Progenitor cell of endocrine pancreas (in vitro differentiated cells): ENCODE data around the gene WNK2. TPM values are rescaled to one million over a fixed set of nuclear protein-coding genes. Genes with fewer than 3 reads are reported as not detected.

Experiments
- DNase-seq: peaks from one replicate; pipeline ENCODE4 v3.0.0; 2021; ENCODE audit warnings: low spot score; ENCODE audit not compliant: unreplicated experiment
- H3K27ac Mint-ChIP-seq: 2 replicates; pipeline ENCODE4 v1.8.0; 2021; ENCODE audit warnings: mild to moderate bottlenecking, moderate library complexity, mixed read lengths
- H3K27me3 Mint-ChIP-seq: 2 replicates; pipeline ENCODE4 v1.8.0; 2021; ENCODE audit warnings: mixed read lengths
- H3K36me3 Mint-ChIP-seq: 2 replicates; pipeline ENCODE4 v1.8.0; 2022; ENCODE audit warnings: mixed read lengths; ENCODE audit not compliant: insufficient read depth
- H3K4me1 Mint-ChIP-seq: 2 replicates; pipeline ENCODE4 v1.8.0; 2021; ENCODE audit warnings: low read depth, mixed read lengths
- H3K4me3 Mint-ChIP-seq: 2 replicates; pipeline ENCODE4 v1.8.0; 2021; ENCODE audit warnings: low read depth, mild to moderate bottlenecking, moderate library complexity, mixed read lengths
- H3K9me3 Mint-ChIP-seq: 2 replicates; pipeline ENCODE4 v1.8.0; 2021; ENCODE audit warnings: low read depth, mixed read lengths
- CTCF ChIP-seq: fragments of 200-600 bp; sonication (generic); IDR thresholded peaks from one replicate; pipeline ENCODE4 v1.5.0; 2021; ENCODE audit warnings: antibody characterized with exemption, mild to moderate bottlenecking; ENCODE audit not compliant: unreplicated experiment
- total RNA-seq: library from RNA; stranded (reverse); gene quantifications from 2 replicates; pipeline ENCODE4 v1.2.1, GENCODE V29; 2021

The WNK2 gene
- total RNA-seq, 1 donor from 2014 or later = 345 TPM

GRCh38 chr9:93244510-93245436, 60.8 kb downstream of the WNK2 start:
- DNase-seq = no peak
- H3K27ac Mint-ChIP-seq = peak overlapping the region; percentile 6
- no peaks in the 10 kb centered on the region for H3K27me3 Mint-ChIP-seq

DNA sequence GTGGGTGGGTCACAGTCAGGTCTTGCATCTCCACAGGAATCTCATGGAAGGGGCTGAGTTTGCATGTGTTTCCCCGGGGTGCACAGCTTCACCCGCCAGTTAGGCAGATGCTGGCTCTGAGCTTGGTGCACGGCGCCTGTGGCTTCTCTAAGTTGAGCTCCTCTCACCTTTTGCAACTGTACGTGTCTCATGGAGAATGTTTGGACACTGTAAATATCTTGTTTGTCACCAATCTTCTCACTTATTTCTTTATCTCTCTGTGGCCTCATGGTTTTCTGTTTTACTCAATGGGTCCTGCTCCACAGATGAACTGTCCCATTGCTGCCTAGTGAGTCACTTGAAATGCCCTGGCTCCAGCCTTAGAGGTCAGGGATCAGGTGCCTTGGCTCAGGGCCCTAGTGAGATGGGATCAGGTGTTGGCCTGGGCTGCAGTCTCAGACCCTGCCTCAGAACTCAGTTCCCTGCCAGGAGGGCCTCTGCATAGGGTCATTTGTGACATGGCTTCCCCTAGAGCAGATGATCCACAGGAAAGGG, 61.6 kb downstream of the WNK2 start:
- no peak for TF ChIP-seq CTCF
- no peaks in the 10 kb centered on the region for H3K27me3 Mint-ChIP-seq
- H3K4me1 Mint-ChIP-seq = peaks cover 12% of the 10 kb centered on the region
- H3K9me3 Mint-ChIP-seq = no peaks in the 10 kb centered on the region
- DNase-seq = no peak
- H3K27ac Mint-ChIP-seq = no peak overlapping the region
- H3K36me3 Mint-ChIP-seq = peaks cover 21% of the 10 kb centered on the region
- H3K4me3 Mint-ChIP-seq = no peak overlapping the region

More at GRCh38 chr9:93244510-93245436, 60.8 kb downstream of the WNK2 start:
- H3K36me3 Mint-ChIP-seq = peaks cover 21% of the 10 kb centered on the region
- H3K4me3 Mint-ChIP-seq = no peak overlapping the region
- no peak for TF ChIP-seq CTCF
- H3K4me1 Mint-ChIP-seq = peaks cover 15% of the 10 kb centered on the region
- no peaks in the 10 kb centered on the region for H3K9me3 Mint-ChIP-seq

DNA sequence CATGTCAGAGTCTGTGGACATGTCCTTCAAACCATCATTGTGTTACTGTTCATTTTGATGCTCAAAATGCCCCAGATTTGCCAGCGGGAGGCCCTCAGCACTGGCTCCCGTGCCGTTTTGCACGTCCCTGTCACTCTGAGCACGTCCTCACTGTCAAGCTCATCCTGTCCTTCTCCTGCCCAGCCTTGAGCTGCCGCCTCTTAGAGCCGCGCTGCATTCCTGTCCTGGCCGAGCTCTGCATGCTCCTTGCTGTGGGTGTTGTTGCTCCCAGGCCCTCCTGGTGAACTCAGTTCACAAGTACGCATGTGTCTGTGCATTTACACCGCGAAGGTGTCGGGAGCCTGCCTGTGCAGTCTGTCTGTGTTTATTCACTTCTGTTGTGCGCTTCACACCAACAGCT, 62.2 kb downstream of the WNK2 start:
- Mint-ChIP-seq H3K4me3 (no peak overlapping the region), H3K27me3 (no peaks in the 10 kb centered on the region), H3K27ac (peak overlapping the region; percentile 43), H3K9me3 (no peaks in the 10 kb centered on the region), H3K36me3 (peaks cover 20% of the 10 kb centered on the region), H3K4me1 (peaks cover 8% of the 10 kb centered on the region)
- TF ChIP-seq CTCF = no peak
- no peak for DNase-seq

GRCh38 chr9:93246526-93246925, 62.6 kb downstream of the WNK2 start:
- H3K9me3 Mint-ChIP-seq = no peaks in the 10 kb centered on the region

More at GRCh38 chr9:93246526-93246925, 62.6 kb downstream of the WNK2 start:
- H3K4me3 Mint-ChIP-seq = no peak overlapping the region
- H3K27me3 Mint-ChIP-seq = no peaks in the 10 kb centered on the region
- TF ChIP-seq CTCF = no peak
- H3K27ac Mint-ChIP-seq = no peak overlapping the region
- DNase-seq = no peak
- peaks cover 20% of the 10 kb centered on the region for H3K36me3 Mint-ChIP-seq
- H3K4me1 Mint-ChIP-seq = peaks cover 3% of the 10 kb centered on the region
